GM18508 (cell line): ENCODE results near the gene WNT3.
"Not testable (repeated sequence)": the region's sequence is repeated elsewhere in the genome, so short reads cannot be mapped to it uniquely, and the experiment has no call there.

ENCODE experiments used
- ATAC-seq: cut with Tn5 transposase; IDR thresholded peaks from one replicate; pipeline ENCODE4 v1.9.1; 2021; ENCODE audit warnings: moderate number of reproducible peaks; ENCODE audit not compliant: insufficient read depth, unreplicated experiment

The WNT3 gene, protein sequence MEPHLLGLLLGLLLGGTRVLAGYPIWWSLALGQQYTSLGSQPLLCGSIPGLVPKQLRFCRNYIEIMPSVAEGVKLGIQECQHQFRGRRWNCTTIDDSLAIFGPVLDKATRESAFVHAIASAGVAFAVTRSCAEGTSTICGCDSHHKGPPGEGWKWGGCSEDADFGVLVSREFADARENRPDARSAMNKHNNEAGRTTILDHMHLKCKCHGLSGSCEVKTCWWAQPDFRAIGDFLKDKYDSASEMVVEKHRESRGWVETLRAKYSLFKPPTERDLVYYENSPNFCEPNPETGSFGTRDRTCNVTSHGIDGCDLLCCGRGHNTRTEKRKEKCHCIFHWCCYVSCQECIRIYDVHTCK

DNA sequence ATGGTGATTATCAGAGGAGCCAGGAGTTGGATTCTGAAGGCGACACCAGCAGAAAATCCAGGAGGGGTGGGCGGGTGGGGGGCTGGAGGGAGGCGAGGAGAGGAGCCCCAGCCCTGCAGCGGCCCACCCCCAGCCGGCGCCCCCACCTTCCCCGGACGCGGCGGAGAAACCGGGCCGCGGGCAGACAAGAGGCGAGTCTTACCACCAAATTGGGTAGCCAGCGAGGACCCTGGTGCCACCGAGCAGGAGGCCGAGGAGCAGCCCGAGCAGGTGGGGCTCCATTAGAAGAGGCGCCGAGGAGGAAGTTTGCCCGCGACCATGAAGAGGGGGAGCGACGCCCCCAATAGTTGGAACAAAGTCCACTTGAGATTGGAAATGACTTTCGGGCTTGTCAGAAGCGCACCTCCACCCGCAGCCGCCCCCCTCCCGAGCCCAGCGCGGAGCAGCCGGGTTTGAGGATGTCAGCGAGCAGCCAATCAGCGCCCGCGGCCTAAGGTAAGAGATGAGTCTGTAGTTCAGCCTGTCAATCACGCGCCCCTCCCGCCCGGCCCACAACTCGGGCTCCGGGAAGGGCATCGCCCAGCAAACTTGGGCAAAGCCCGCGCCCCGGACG lies at the start of gene WNT3:
Gene WNT3, minus strand, starts transcription at position 377 of the 613 bp plus-strand sequence. Its CDS starts 95 bp downstream, at position 282.
- ATAC-seq, result no peak

- no peak for ATAC-seq
Observed at GRCh38 chr17:46866747-46867146, 48.3 kb upstream of the WNT3 start.

GRCh38 chr17:46866325-46866724 lies 47.8 kb upstream of the WNT3 start:
- ATAC-seq, result no peak

DNA sequence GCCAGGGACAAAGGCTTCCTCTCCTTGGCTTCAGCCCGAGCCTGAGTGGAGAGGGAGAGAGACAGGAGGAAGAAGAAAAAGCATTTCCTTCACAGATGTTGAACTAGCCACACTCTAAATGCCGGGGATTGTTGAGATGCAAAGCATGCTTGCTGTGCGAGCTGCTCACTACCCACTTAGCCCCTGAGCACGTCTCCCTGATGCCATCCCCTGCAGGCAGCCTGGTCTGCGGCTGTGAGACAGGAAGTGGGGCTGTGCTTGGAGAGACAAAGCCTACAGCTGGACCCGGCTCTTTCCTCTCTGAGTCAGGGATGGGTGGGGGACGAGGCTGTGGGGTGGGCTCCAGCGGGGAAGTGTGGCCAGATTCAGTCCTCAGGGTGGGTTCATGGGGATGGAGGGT lies 46.6 kb upstream of the WNT3 start:
- no peak for ATAC-seq

DNA sequence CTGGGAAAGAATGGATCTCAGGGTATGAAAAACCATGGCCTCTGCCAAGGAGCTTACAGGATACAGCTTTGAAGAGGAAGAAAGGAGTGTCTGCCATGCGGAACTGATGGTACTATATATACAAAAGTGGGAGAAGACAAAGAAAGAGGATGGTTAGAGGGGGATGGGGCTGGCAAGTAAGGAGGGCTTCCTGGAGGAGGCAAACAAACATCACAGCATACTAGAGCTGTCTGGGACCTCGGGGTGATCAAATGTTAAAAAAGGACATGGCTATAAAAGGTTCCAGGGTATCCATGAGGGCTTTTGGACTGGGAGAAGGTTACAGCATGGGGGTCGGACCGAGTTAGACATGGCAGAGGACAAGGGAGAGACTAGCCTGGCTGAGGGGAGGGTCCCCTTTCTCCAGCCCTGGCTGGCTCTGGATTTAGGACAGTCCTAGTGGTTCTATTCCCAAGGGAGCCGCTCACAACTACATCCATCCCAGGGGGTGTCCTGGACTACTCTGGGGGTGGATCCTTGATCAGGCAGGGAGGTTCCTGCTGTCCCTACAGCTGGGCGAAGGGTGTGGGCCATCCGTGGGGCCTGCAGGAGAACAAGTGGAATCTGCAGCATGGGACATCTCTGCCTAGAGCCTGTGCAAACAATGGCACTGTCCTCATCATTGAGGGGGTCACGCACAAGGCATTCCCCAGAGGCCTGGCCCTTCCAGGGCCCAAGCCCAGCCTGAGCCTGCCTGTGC lies 45.1 kb upstream of the WNT3 start:
- no peak for ATAC-seq

GRCh38 chr17:46862949-46863348 lies 44.5 kb upstream of the WNT3 start:
- no peak for ATAC-seq

DNA sequence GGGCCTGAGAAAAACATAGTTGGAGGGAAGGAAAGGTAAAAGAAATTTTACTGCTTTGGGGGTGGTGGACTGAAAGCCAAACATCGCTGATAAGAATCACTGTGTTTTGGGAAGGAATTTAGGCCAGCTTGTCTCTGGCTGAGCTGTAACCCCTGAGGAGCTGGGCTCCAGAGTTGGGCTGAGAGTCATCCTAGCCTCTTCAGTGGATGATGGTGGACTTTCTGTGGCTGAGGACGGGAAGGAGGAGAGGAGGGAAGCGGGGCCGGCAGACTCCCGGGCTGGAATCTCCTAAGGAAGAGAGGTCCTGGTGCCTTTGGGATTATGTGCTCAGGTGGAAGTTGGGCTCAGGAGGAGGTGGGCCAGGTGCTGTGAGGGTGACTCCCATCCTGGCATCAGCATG lies 41.5 kb upstream of the WNT3 start:
- no peak for ATAC-seq

GRCh38 chr17:46857600-46857999 lies 39.1 kb upstream of the WNT3 start:
- ATAC-seq, result no peak

DNA sequence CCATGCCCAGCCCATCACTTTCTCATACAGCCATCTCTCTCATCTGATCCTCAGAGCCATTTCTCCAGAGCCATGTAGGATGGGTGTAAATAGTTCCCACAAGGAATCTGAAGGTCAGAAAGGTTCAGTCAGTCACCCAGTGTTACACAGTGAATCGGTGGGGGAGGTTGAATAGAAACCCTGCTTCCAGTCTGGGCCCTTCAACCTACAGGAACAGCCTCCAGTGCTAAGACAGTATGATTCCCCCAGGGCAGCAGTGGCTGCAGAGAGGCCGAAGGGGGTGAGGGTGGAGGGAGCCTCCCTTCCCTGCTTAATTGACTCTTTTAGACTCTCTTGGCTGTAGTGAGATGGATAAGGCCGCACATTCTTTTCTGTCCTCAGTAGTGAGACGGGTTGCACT lies 36.5 kb upstream of the WNT3 start:
- ATAC-seq, result no peak

- ATAC-seq, result no peak
Observed at GRCh38 chr17:46854515-46854914, 36.0 kb upstream of the WNT3 start.

DNA sequence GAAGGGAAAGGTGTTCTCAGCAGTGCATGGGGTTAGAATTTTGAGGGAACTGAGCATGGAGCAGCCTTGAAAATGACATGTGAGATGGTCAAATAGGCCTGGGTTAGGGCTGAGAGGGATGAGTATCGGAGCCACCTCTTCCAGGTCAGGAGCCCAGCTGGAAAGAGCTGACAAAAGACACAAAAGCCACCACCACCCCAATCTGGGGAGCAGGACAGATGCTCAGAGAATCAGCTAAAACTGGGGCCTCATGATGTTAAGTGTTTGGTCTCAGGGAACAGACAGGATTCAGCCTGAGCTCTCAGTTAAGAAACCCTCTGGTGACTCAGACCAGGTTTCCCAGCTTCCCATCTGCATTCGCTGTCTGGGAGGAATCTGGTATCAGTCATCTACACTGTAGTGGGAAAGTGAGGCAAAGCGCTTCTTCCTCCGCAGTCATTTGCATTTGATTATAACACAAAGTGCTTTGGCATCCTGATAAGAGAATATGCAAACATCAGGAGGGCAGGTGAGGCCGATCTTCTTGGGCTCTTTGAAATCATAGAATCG lies 35.5 kb upstream of the WNT3 start:
- no peak for ATAC-seq

DNA sequence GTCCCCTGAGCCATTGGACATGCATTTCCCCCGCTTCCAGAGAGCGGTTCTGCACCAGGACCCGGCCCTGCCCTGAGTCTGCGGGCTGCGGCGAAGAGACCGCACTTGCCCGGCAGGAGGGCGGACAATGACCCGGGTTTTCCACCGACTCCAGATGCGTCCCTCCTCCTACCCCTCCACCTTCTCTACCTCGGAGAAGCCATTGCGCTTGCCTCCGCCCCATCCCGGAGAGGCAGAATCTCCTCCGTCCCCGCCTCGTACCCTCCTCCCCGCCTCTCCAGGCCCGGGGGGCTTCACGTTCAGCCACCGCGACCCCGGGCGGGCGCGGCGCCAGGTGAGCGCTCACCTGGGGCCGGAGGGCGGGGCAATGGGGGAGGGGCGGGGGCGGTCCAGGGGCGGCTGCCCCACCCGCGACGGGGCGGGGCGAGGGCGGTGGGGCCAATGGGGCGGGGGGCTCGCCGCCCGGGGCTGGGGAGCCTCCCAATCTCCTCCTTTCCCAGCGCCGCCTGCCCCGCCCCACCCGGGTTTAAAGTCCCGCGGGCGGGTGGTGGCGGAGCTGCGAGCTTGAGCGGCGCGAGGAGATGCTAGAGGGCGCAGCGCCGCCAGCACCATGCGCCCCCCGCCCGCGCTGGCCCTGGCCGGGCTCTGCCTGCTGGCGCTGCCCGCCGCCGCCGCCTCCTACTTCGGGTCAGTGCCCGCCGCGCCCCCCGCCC lies 32.7 kb upstream of the WNT3 start, which contains the start of gene WNT9B:
Gene WNT9B, plus strand, starts transcription at position 555 of the 713 bp plus-strand sequence. Its CDS starts 56 bp downstream, at position 611.
- ATAC-seq, result no peak

DNA sequence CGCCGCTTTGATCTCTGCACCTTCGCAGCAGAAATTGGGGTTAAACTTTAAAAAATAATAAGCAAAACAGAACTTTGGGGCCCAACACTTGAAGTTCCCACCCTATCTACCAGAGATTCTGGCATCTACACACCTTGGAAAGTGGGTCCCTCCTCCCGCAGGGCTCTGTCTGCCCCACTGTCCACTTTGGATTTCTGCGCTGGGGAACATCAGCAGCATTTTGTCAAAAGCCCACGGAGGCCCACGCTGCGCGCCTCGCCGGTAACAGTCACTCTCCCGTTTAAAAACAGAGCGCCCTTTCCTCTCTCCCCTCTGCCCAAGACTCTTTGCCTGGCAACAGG lies 32.2 kb upstream of the WNT3 start:
- no peak for ATAC-seq

GRCh38 chr17:46848534-46848933 lies 30.0 kb upstream of the WNT3 start:
- no peak for ATAC-seq

- ATAC-seq, result no peak
Observed at GRCh38 chr17:46847204-46848191, 29.0 kb upstream of the WNT3 start.

- no peak for ATAC-seq
Observed at GRCh38 chr17:46842835-46843234, 24.3 kb upstream of the WNT3 start.

DNA sequence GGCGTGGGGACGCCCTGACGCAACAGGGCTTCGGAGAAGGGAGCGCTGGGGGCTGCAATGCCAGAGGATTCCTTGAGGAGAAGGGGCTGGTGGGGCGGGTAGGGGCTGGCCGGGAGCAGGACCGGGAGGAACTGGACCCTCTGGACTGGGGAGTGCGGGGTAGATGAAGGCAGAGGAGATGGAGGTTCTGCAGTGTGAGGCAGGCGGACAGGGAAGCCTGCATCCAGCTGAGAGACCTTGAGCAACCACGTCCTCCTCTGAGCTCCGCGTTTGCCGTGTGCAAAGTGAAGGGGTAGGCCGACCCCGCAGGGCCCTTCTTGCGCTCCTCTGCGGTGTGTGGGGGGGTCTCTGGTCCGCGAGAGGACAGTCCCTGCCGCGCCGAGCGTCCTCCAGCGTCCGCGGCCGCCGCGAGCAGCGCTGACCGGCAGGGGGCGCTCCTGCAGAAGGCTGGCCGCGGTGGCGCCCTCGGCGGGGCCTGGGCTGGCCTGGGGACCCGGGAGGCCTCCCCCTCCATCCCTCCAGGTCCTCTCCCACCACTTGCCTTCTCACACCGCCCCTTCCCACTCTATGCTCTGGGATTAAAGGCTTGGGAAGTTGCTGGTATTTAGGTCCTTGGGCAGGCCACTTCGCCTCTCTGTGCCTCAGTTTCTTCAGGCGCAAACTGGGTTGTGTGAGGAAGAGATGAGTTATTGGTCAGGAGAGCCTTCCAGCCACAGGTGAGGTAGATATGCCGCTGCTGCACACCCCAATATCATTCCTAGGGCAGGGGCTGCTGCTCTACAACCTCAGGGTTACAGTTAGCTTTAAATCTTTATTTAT lies 23.3 kb upstream of the WNT3 start:
- no peak for ATAC-seq

GRCh38 chr17:46840596-46840995 lies 22.1 kb upstream of the WNT3 start:
- not testable (repeated sequence) for ATAC-seq
